ENCODE measurements around the gene LRRC53.

DNA sequence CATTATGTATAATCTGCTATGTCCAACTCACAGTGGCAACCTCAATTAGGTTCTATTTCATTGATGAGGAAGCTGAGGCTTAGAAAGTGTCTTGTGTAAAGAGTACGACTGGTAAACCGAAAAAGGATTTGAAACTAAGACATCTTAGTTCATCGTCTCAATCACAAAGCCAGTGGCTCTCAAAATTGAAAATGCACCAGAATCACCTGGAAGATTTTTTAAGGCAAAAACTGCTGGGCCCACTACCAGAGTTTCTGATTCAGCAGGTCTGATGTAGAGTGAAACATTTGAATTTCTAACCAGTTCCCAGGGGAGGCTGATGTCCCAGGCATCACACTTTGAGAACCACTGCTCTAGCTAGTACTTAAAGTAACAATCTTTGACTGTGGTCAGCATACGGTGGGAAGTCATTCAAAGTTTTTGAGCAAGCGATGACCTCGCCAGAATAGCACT, 5.2 kb upstream of the LRRC53 start:
- TF ChIP-seq YY1 (IDR thresholded peaks at IDR 0.05; ENCODE audit: insufficient read depth, insufficient read length) = no peak
- TF ChIP-seq ZNF274 (IDR thresholded peaks at IDR 0.05; ENCODE audit: low read depth, low read length) = no peak

All from NT2/D1 (cell line).